Endothelial cell of umbilical vein (primary cell): Measurements from ENCODE around the gene FATE1.

ENCODE experiments used
- FOS ChIP-seq: IDR thresholded peaks from 2 replicates; pipeline ENCODE4 v1.6.1; 2011; ENCODE audit warnings: mild to moderate bottlenecking, low read length, moderate library complexity, borderline replicate concordance; ENCODE audit not compliant: insufficient read depth
- MAX ChIP-seq: IDR thresholded peaks from 2 replicates; pipeline ENCODE4 v1.6.1; 2011; ENCODE audit not compliant: insufficient read depth, insufficient read length
- POLR2A ChIP-seq: IDR thresholded peaks from 2 replicates; pipeline ENCODE4 v1.6.1; 2012; ENCODE audit warnings: low read depth, mild to moderate bottlenecking, control low read depth, low read length
- TF ChIP-seq, protein P1 (sequence below), 2 donors: IDR thresholded peaks; 1 replicate in 1 of 2; 2 replicates in 1 of 2; pipeline ENCODE4 v1.5.1; 2011; ENCODE audit warnings: low read length in 2 of 2, mild to moderate bottlenecking in 2 of 2, moderate library complexity in 2 of 2, control low read depth in 1 of 2, inconsistent platforms in 1 of 2, low read depth in 1 of 2; ENCODE audit not compliant: insufficient read depth in 1 of 2; ENCODE audit errors: extremely low read depth in 1 of 2

GRCh38 chrX:151714362-151714761 lies 1.5 kb upstream of the FATE1 start:
- TF ChIP-seq, protein P1, sequence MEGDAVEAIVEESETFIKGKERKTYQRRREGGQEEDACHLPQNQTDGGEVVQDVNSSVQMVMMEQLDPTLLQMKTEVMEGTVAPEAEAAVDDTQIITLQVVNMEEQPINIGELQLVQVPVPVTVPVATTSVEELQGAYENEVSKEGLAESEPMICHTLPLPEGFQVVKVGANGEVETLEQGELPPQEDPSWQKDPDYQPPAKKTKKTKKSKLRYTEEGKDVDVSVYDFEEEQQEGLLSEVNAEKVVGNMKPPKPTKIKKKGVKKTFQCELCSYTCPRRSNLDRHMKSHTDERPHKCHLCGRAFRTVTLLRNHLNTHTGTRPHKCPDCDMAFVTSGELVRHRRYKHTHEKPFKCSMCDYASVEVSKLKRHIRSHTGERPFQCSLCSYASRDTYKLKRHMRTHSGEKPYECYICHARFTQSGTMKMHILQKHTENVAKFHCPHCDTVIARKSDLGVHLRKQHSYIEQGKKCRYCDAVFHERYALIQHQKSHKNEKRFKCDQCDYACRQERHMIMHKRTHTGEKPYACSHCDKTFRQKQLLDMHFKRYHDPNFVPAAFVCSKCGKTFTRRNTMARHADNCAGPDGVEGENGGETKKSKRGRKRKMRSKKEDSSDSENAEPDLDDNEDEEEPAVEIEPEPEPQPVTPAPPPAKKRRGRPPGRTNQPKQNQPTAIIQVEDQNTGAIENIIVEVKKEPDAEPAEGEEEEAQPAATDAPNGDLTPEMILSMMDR (IDR thresholded peaks at IDR 0.05; ENCODE audit: extremely low read depth in 1 of 2, insufficient read depth in 1 of 2, low read depth in 1 of 2, low read length in 2 of 2), result no peak
- no peak for TF ChIP-seq MAX
- TF ChIP-seq POLR2A, result no peak
- no peak for TF ChIP-seq FOS
